Regular cardiac myocyte (primary cell): Measurements from ENCODE around the gene PJA2. TPM values are rescaled to one million over a fixed set of nuclear protein-coding genes. Genes with fewer than 3 reads are reported as not detected.

Experiments
- total RNA-seq: library from RNA; depleted of rRNA; stranded (reverse); fragments of >200 nt; gene quantifications from 2 replicates; pipeline ENCODE4 v1.2.3, GENCODE V29; 2014

Gene PJA2, protein sequence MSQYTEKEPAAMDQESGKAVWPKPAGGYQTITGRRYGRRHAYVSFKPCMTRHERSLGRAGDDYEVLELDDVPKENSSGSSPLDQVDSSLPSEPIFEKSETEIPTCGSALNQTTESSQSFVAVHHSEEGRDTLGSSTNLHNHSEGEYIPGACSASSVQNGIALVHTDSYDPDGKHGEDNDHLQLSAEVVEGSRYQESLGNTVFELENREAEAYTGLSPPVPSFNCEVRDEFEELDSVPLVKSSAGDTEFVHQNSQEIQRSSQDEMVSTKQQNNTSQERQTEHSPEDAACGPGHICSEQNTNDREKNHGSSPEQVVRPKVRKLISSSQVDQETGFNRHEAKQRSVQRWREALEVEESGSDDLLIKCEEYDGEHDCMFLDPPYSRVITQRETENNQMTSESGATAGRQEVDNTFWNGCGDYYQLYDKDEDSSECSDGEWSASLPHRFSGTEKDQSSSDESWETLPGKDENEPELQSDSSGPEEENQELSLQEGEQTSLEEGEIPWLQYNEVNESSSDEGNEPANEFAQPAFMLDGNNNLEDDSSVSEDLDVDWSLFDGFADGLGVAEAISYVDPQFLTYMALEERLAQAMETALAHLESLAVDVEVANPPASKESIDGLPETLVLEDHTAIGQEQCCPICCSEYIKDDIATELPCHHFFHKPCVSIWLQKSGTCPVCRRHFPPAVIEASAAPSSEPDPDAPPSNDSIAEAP
- total RNA-seq, result 105 and 135 TPM in 2 replicates

DNA sequence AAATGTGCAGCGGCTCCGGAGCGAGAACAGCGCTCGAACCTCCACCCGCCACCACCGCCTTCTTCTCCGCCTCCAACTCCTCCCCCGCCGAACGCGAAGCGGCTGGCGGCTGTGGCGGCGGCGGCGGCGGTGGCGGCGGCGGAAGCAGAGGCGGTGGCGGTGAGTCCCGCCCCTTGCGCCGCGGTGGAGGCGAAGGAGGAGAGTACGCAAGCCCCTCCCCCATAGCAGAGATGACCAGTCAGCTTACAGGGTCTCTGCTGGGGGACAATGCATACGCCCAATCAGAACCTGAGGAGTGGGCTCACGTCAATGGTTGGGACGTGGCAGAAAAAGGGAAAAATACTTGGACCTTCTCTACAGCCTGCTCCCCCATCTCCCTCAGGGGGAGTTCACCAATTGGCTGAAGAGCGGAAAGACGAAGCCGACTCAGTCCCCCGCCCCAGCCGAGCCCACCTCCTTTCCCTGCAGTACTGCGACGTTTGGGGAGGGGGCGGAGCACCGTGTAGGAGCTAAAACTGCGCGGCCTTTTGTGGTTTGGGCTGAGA lies at the start of gene PJA2:
Gene PJA2, minus strand, starts transcription at position 131 of the 545 bp plus-strand sequence. CDS start 26,541 bp downstream, outside the sequence.

